HG03196 (cell line): ENCODE data around the gene MKNK2.

Experiments
- ATAC-seq: cut with Tn5 transposase; IDR thresholded peaks from one replicate; pipeline ENCODE4 v1.9.1; 2021; ENCODE audit not compliant: unreplicated experiment

Gene MKNK2

GRCh38 chr19:2058570-2059421 is 7.8 kb upstream of the MKNK2 start:
- no peak for ATAC-seq

GRCh38 chr19:2057484-2058469 is 6.7 kb upstream of the MKNK2 start:
- no peak for ATAC-seq

- ATAC-seq = no peak
Measured at GRCh38 chr19:2056837-2057192, 5.8 kb upstream of the MKNK2 start.

- no peak for ATAC-seq
Measured at GRCh38 chr19:2055931-2056836, 5.1 kb upstream of the MKNK2 start.

- no peak for ATAC-seq
Measured at GRCh38 chr19:2054763-2055162, 3.7 kb upstream of the MKNK2 start.

GRCh38 chr19:2053601-2054389 is 2.8 kb upstream of the MKNK2 start:
- ATAC-seq = no peak

- no peak for ATAC-seq
Measured at GRCh38 chr19:2051773-2052704, 995 bp upstream of the MKNK2 start.

- ATAC-seq = peak; percentile 1
Measured at GRCh38 chr19:2050349-2050990, 574 bp downstream of the MKNK2 start.

GRCh38 chr19:2049741-2050348 is 1.2 kb downstream of the MKNK2 start:
- peak; percentile 3 for ATAC-seq

- no peak for ATAC-seq
Measured at GRCh38 chr19:2048959-2049740, 1.9 kb downstream of the MKNK2 start.

- ATAC-seq = no peak
Measured at GRCh38 chr19:2048104-2048958, 2.7 kb downstream of the MKNK2 start.

GRCh38 chr19:2047449-2048103 is 3.5 kb downstream of the MKNK2 start:
- ATAC-seq = no peak

GRCh38 chr19:2047076-2047448 is 4.0 kb downstream of the MKNK2 start:
- no peak for ATAC-seq

- no peak for ATAC-seq
Measured at GRCh38 chr19:2046046-2046907, 4.8 kb downstream of the MKNK2 start.

- ATAC-seq = no peak
Measured at GRCh38 chr19:2045501-2046045, 5.5 kb downstream of the MKNK2 start.
